Measurements from ENCODE around the gene IRF4.

- TF ChIP-seq CTCF (IDR thresholded peaks at IDR 0.05) (no peak), POLR2A (IDR thresholded peaks at IDR 0.05) (no peak)
Observed at GRCh38 chr6:404685-405423, 13.3 kb downstream of the IRF4 start.
